GM13977 (cell line): Measurements from ENCODE around the gene ACKR2.

Experiments used
- DNase-seq: peaks from one replicate; pipeline ENCODE4 v3.0.0; 2012; ENCODE audit warnings: low spot score
- in situ Hi-C: fragments of 300-500 bp; cut with MboI; formaldehyde crosslinking; loops from one replicate; pipeline ENCODE4 v1.12.0; 2022; ENCODE audit warnings: low sequenced_read_pairs, low pct_unique_long_range_greater_than_20kb, mixed read lengths, inconsistent platforms; ENCODE audit not compliant: unreplicated experiment
- TF ChIP-seq, protein P1 (sequence below): IDR thresholded peaks from 2 replicates; pipeline ENCODE4 v1.5.1; 2012; ENCODE audit warnings: mild to moderate bottlenecking, control low read depth; ENCODE audit not compliant: insufficient read depth; ENCODE audit errors: extremely low read depth, missing control alignments

ACKR2 gene

DNA sequence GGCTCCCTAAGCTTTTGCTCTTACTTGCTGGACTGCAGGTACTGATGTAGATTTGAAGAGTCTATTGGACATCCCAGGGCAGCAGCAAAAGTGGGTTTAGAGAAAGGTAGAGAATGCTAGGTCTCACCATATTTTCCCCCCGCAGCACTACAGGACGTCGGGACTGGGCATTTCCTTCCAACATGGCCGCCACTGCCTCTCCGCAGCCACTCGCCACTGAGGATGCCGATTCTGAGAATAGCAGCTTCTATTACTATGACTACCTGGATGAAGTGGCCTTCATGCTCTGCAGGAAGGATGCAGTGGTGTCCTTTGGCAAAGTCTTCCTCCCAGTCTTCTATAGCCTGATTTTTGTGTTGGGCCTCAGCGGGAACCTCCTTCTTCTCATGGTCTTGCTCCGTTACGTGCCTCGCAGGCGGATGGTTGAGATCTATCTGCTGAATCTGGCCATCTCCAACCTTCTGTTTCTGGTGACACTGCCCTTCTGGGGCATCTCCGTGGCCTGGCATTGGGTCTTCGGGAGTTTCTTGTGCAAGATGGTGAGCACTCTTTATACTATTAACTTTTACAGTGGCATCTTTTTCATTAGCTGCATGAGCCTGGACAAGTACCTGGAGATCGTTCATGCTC is 55.2 kb downstream of the ACKR2 start:
- in situ Hi-C loops = no loop called here
- TF ChIP-seq, protein P1, sequence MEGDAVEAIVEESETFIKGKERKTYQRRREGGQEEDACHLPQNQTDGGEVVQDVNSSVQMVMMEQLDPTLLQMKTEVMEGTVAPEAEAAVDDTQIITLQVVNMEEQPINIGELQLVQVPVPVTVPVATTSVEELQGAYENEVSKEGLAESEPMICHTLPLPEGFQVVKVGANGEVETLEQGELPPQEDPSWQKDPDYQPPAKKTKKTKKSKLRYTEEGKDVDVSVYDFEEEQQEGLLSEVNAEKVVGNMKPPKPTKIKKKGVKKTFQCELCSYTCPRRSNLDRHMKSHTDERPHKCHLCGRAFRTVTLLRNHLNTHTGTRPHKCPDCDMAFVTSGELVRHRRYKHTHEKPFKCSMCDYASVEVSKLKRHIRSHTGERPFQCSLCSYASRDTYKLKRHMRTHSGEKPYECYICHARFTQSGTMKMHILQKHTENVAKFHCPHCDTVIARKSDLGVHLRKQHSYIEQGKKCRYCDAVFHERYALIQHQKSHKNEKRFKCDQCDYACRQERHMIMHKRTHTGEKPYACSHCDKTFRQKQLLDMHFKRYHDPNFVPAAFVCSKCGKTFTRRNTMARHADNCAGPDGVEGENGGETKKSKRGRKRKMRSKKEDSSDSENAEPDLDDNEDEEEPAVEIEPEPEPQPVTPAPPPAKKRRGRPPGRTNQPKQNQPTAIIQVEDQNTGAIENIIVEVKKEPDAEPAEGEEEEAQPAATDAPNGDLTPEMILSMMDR = no peak
- DNase-seq = no peak

DNA sequence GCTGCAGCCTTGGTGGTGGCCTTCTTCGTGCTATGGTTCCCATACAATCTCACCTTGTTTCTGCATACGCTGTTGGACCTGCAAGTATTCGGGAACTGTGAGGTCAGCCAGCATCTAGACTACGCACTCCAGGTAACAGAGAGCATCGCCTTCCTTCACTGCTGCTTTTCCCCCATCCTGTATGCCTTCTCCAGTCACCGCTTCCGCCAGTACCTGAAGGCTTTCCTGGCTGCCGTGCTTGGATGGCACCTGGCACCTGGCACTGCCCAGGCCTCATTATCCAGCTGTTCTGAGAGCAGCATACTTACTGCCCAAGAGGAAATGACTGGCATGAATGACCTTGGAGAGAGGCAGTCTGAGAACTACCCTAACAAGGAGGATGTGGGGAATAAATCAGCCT is 56.0 kb downstream of the ACKR2 start:
- DNase-seq = no peak
- in situ Hi-C loops = no loop called here
- TF ChIP-seq, protein P1 = no peak

DNA sequence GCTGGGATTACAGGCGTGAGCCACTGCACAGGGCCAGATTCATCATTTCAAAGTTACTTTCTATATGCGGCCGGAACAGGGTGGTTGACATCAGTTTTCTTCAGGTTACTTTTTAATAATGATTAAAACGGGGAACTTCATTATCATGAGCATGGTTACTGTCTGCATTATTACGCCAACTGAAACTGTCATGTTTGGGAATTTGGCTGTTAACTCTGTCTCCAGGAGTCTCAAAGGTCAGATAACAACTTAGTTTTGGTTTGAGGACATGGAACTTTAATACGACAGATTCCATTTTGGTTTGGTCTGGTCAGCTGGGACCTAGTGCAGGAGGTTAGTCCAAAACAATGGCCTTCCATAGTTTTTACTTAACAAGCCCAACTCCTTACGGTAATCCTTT is 57.9 kb downstream of the ACKR2 start:
- in situ Hi-C loops = no loop called here
- TF ChIP-seq, protein P1 = no peak
- DNase-seq = no peak

DNA sequence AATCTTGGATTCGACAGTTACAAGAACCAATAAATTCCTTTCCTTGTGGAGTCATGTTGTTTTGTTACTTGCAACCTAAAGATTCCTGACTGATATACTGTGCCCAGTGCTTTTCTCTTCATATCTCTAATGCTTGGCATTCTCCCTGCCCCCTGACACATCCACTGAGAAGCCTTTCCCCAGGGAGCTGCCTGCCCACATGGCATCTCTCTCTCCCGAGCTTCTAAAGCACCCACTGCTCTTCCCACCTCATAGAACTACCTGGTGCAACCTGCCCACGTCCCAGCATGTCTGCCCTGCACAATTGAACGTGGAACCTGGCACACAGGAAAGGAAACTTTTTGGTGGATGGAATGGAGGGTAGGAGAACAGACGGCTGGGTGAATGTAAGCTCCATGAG is 59.6 kb downstream of the ACKR2 start:
- TF ChIP-seq, protein P1 = no peak
- no peak for DNase-seq
- in situ Hi-C loops = no loop called here

DNA sequence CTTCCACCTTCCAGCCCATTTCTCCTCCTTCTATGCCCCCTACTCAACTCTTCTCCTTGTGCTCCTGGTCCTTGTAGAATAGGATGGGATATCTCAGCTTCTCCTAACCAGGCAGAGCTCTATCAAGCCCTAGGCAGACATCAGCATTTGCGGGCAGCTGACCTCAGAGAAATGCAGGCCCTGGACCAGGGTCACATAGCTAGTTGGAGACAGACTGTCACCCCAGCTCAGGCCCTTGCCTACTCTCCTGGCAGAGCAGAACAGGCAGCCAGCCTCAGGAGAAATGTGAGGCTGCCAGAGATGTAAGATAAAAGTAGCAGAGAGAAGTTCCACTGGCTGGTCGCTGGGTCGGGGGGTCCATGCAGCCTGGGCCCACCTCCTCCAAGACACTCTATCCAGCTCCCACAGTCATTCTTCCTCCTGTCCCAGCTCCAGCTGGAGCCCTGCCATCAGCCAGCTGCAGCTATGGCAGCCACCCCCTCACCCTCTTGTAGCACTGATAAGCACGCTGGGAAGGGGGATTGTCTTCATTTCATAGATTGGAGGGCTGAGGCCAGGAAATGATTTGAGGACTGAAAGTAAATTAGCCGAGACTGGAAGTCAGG is 62.4 kb downstream of the ACKR2 start:
- TF ChIP-seq, protein P1 = no peak
- no peak for DNase-seq
- in situ Hi-C loops = no loop called here

DNA sequence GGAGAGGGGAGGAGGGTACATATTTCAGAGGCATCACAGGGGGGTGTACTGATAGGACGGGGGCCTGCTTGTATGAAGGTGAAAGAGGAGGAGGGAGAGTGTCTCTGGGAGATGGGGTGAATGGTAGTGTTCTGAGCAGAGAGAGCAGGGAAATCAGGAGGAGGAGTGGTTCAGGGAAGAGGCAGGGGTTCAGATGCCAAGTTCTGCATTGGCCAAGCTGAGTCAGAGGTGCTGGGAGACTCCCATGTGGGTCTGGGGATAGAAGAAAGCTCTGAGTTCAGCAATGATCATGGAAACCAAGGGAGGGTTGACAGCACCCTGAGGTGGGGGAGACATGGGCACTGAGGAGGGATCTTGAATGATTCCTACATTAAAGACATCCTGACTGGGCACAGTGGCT is 63.5 kb downstream of the ACKR2 start:
- in situ Hi-C loops = no loop called here
- TF ChIP-seq, protein P1 = no peak
- no peak for DNase-seq
